Measurements from ENCODE around the gene DENND2D. TPM values are rescaled to one million over a fixed set of nuclear protein-coding genes. Genes with fewer than 3 reads are reported as not detected.
A peak's percentile ranks its signal among the peaks of the same experiment; 100 is the strongest.

Gene DENND2D
- total RNA-seq, 1 donor from 2014 or later: 3.7 TPM

- Histone ChIP-seq H3K9me3 (ENCODE audit: control insufficient read depth in 3 of 3, low read length in 3 of 3) (no peaks in the 10 kb centered on the region), H3K27me3 (ENCODE audit: control insufficient read depth in 3 of 3, insufficient read depth in 3 of 3, low read length in 3 of 3) (peaks cover 15 to 34% (median 20%) of the 10 kb centered on the region in 3 donors), H3K36me3 (ENCODE audit: control insufficient read depth in 3 of 3, insufficient read depth in 3 of 3, low read length in 3 of 3) (no peaks in the 10 kb centered on the region), H3K4me1 (ENCODE audit: control insufficient read depth in 3 of 3, insufficient read depth in 3 of 3, low read length in 3 of 3) (peaks cover 3 to 16% (median 4%) of the 10 kb centered on the region in 3 donors), H3K9ac (ENCODE audit: low read depth in 1 of 3, low read length in 3 of 3) (peak overlapping the region in 2 of 3 donors; percentile 25 to 43), H3K4me3 (ENCODE audit: low read length in 3 of 3) (peak overlapping the region; percentile 57 to 70 (median 66)), H3K27ac (ENCODE audit: low read depth, low read length) (peak overlapping the region; percentile 51)
These were observed 3.9 kb upstream of the DENND2D start for GRCh38 chr1:111204201-111204982.

GRCh38 chr1:111203681-111204200 is 3.3 kb upstream of the DENND2D start:
- H3K4me3 ChIP-seq (ENCODE audit: low read length in 3 of 3): peak overlapping the region; percentile 57 to 70 (median 66)
- peak overlapping the region; percentile 51 for H3K27ac ChIP-seq (ENCODE audit: low read depth, low read length)
- peaks cover 3 to 16% (median 4%) of the 10 kb centered on the region in 3 donors for H3K4me1 ChIP-seq (ENCODE audit: control insufficient read depth in 3 of 3, insufficient read depth in 3 of 3, low read length in 3 of 3)
- no peaks in the 10 kb centered on the region for H3K36me3 ChIP-seq (ENCODE audit: control insufficient read depth in 3 of 3, insufficient read depth in 3 of 3, low read length in 3 of 3)
- peaks cover 15 to 28% (median 17%) of the 10 kb centered on the region in 3 donors for H3K27me3 ChIP-seq (ENCODE audit: control insufficient read depth in 3 of 3, insufficient read depth in 3 of 3, low read length in 3 of 3)
- no peaks in the 10 kb centered on the region for H3K9me3 ChIP-seq (ENCODE audit: control insufficient read depth in 3 of 3, low read length in 3 of 3)
- no peak overlapping the region for H3K9ac ChIP-seq (ENCODE audit: low read depth in 1 of 3, low read length in 3 of 3)

DNA sequence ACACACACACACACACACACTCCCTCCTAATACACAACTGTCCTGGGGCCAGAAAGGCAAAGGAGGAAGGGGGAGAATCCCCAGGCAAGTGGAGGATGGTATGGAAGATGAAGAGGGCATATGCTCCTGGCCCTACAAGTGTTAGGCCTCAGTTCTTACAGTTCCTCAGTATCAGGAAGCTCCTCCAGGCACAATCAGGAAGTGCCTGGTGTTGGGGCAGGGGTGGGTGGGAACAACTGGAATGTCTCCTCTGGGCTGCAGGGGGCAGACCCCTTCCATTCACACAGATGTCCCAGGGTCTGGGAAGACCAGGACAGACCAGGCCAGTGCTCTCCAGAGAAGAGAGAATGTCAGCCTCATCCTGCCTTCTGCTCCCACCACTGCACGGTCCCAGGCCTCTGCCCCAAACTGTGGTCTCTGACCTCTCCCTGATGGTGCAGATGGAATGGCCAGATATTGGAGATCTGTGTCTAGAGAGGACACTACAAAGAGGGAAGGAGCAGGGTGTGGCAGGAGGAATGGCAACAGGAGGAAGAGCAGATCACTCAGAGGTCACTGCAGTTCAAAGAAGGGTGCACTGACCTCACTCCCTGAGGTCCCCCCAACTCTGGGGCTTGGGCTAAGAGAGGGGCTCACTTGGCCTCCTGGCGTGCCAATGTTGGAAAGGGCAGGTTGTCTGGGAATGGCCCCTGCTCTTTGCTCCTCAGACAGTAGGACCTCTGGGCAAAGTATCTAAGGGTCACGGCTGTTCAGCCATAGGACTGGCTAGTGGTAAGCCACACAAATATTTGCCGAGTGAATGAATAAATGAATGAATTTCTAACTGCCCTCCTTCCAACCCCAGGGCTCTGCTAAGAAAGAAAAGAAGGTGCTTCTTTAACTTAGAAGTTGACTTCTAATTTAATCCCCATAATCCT is 2.5 kb upstream of the DENND2D start:
- no peak overlapping the region for H3K9ac ChIP-seq (ENCODE audit: low read depth in 1 of 3, low read length in 3 of 3)
- H3K27me3 ChIP-seq (ENCODE audit: control insufficient read depth in 3 of 3, insufficient read depth in 3 of 3, low read length in 3 of 3): peaks cover 15 to 28% (median 17%) of the 10 kb centered on the region in 3 donors
- H3K9me3 ChIP-seq (ENCODE audit: control insufficient read depth in 3 of 3, low read length in 3 of 3): no peaks in the 10 kb centered on the region
- peak overlapping the region in 2 of 3 donors; percentile 35 to 57 for H3K4me3 ChIP-seq (ENCODE audit: low read length in 3 of 3)
- H3K4me1 ChIP-seq (ENCODE audit: control insufficient read depth in 3 of 3, insufficient read depth in 3 of 3, low read length in 3 of 3): peaks cover 3 to 16% (median 4%) of the 10 kb centered on the region in 3 donors
- H3K27ac ChIP-seq (ENCODE audit: low read depth, low read length): peak overlapping the region; percentile 47
- H3K36me3 ChIP-seq (ENCODE audit: control insufficient read depth in 3 of 3, insufficient read depth in 3 of 3, low read length in 3 of 3): no peaks in the 10 kb centered on the region

- Histone ChIP-seq H3K27ac (ENCODE audit: low read depth, low read length) (no peak overlapping the region), H3K4me1 (ENCODE audit: control insufficient read depth in 3 of 3, insufficient read depth in 3 of 3, low read length in 3 of 3) (peaks cover 3 to 16% (median 4%) of the 10 kb centered on the region in 3 donors)
These were observed 1.9 kb upstream of the DENND2D start for GRCh38 chr1:111202366-111202706.

GRCh38 chr1:111201275-111202090 is 1.0 kb upstream of the DENND2D start:
- H3K9me3 ChIP-seq (ENCODE audit: control insufficient read depth in 3 of 3, low read length in 3 of 3): no peaks in the 10 kb centered on the region
- H3K36me3 ChIP-seq (ENCODE audit: control insufficient read depth in 3 of 3, insufficient read depth in 3 of 3, low read length in 3 of 3): no peaks in the 10 kb centered on the region
- no peak overlapping the region for H3K9ac ChIP-seq (ENCODE audit: low read depth in 1 of 3, low read length in 3 of 3)
- H3K4me3 ChIP-seq (ENCODE audit: low read length in 3 of 3): no peak overlapping the region
- H3K27me3 ChIP-seq (ENCODE audit: control insufficient read depth in 3 of 3, insufficient read depth in 3 of 3, low read length in 3 of 3): peaks cover 15 to 28% (median 17%) of the 10 kb centered on the region in 3 donors
- H3K27ac ChIP-seq (ENCODE audit: low read depth, low read length): no peak overlapping the region
- peaks cover 3 to 16% (median 4%) of the 10 kb centered on the region in 3 donors for H3K4me1 ChIP-seq (ENCODE audit: control insufficient read depth in 3 of 3, insufficient read depth in 3 of 3, low read length in 3 of 3)

More at GRCh38 chr1:111202366-111202706, 1.9 kb upstream of the DENND2D start:
- H3K36me3 ChIP-seq (ENCODE audit: control insufficient read depth in 3 of 3, insufficient read depth in 3 of 3, low read length in 3 of 3): no peaks in the 10 kb centered on the region
- no peak overlapping the region for H3K4me3 ChIP-seq (ENCODE audit: low read length in 3 of 3)
- H3K9ac ChIP-seq (ENCODE audit: low read depth in 1 of 3, low read length in 3 of 3): no peak overlapping the region
- H3K27me3 ChIP-seq (ENCODE audit: control insufficient read depth in 3 of 3, insufficient read depth in 3 of 3, low read length in 3 of 3): peaks cover 15 to 28% (median 17%) of the 10 kb centered on the region in 3 donors
- H3K9me3 ChIP-seq (ENCODE audit: control insufficient read depth in 3 of 3, low read length in 3 of 3): no peaks in the 10 kb centered on the region

GRCh38 chr1:111200802-111201161 is 336 bp upstream of the DENND2D start:
- H3K9me3 ChIP-seq (ENCODE audit: control insufficient read depth in 3 of 3, low read length in 3 of 3): no peaks in the 10 kb centered on the region
- H3K27me3 ChIP-seq (ENCODE audit: control insufficient read depth in 3 of 3, insufficient read depth in 3 of 3, low read length in 3 of 3): peaks cover 15 to 25% (median 17%) of the 10 kb centered on the region in 3 donors
- peaks cover 3 to 16% (median 4%) of the 10 kb centered on the region in 3 donors for H3K4me1 ChIP-seq (ENCODE audit: control insufficient read depth in 3 of 3, insufficient read depth in 3 of 3, low read length in 3 of 3)
- no peaks in the 10 kb centered on the region for H3K36me3 ChIP-seq (ENCODE audit: control insufficient read depth in 3 of 3, insufficient read depth in 3 of 3, low read length in 3 of 3)
- peak overlapping the region; percentile 40 for H3K27ac ChIP-seq (ENCODE audit: low read depth, low read length)
- H3K9ac ChIP-seq (ENCODE audit: low read depth in 1 of 3, low read length in 3 of 3): no peak overlapping the region
- peak overlapping the region in 1 of 3 donors; percentile 27 for H3K4me3 ChIP-seq (ENCODE audit: low read length in 3 of 3)

- Histone ChIP-seq H3K9me3 (ENCODE audit: control insufficient read depth in 3 of 3, low read length in 3 of 3) (no peaks in the 10 kb centered on the region), H3K27me3 (ENCODE audit: control insufficient read depth in 3 of 3, insufficient read depth in 3 of 3, low read length in 3 of 3) (peaks cover 6 to 11% (median 7%) of the 10 kb centered on the region in 3 donors), H3K9ac (ENCODE audit: low read depth in 1 of 3, low read length in 3 of 3) (peak overlapping the region in 1 of 3 donors; percentile 32), H3K27ac (ENCODE audit: low read depth, low read length) (peak overlapping the region; percentile 77), H3K4me3 (ENCODE audit: low read length in 3 of 3) (peak overlapping the region in 2 of 3 donors; percentile 19 to 23), H3K36me3 (ENCODE audit: control insufficient read depth in 3 of 3, insufficient read depth in 3 of 3, low read length in 3 of 3) (no peaks in the 10 kb centered on the region), H3K4me1 (ENCODE audit: control insufficient read depth in 3 of 3, insufficient read depth in 3 of 3, low read length in 3 of 3) (peaks cover under 1 to 13% (median 2%) of the 10 kb centered on the region in 3 donors)
These were observed 1.1 kb downstream of the DENND2D start for GRCh38 chr1:111199329-111199728.

DNA sequence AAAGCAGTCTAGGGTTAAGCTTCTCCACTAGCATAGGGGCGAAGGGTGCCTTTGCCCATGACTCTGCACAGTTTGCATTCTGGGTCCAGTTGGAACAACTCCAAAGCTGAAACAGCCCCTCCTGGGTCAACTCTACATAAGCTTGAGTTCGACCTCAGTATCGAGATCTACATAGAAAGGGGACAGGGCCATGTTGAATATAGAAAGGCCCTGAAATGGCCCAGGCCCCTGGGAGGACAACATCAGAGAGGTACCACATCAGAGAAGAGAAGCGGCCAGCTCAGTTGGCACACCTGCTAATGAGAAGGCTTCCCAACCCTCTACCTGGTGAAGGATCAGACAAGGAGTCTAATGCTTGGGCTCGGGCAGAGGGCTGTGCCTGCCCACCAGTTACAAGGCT is 1.6 kb downstream of the DENND2D start:
- no peaks in the 10 kb centered on the region for H3K36me3 ChIP-seq (ENCODE audit: control insufficient read depth in 3 of 3, insufficient read depth in 3 of 3, low read length in 3 of 3)
- no peak overlapping the region for H3K9ac ChIP-seq (ENCODE audit: low read depth in 1 of 3, low read length in 3 of 3)
- H3K4me1 ChIP-seq (ENCODE audit: control insufficient read depth in 3 of 3, insufficient read depth in 3 of 3, low read length in 3 of 3): peaks cover 0 to 14% (median 2%) of the 10 kb centered on the region in 3 donors
- no peak overlapping the region for H3K27ac ChIP-seq (ENCODE audit: low read depth, low read length)
- H3K4me3 ChIP-seq (ENCODE audit: low read length in 3 of 3): peak overlapping the region in 1 of 3 donors; percentile 15
- H3K9me3 ChIP-seq (ENCODE audit: control insufficient read depth in 3 of 3, low read length in 3 of 3): no peaks in the 10 kb centered on the region
- H3K27me3 ChIP-seq (ENCODE audit: control insufficient read depth in 3 of 3, insufficient read depth in 3 of 3, low read length in 3 of 3): peaks cover 2 to 7% (median 3%) of the 10 kb centered on the region in 3 donors

Measured in skeletal muscle tissue (tissue), 4 donors.